Stromal cell of bone marrow (primary cell): ENCODE data around the gene CNDP2.
"Not testable (repeated sequence)": the region's sequence is repeated elsewhere in the genome, so short reads cannot be mapped to it uniquely, and the experiment has no call there.

Source experiments
- DNase-seq: peaks from one replicate; pipeline ENCODE4 v3.0.0-alpha.2; 2012; ENCODE audit warnings: low read depth

The CNDP2 gene

DNA sequence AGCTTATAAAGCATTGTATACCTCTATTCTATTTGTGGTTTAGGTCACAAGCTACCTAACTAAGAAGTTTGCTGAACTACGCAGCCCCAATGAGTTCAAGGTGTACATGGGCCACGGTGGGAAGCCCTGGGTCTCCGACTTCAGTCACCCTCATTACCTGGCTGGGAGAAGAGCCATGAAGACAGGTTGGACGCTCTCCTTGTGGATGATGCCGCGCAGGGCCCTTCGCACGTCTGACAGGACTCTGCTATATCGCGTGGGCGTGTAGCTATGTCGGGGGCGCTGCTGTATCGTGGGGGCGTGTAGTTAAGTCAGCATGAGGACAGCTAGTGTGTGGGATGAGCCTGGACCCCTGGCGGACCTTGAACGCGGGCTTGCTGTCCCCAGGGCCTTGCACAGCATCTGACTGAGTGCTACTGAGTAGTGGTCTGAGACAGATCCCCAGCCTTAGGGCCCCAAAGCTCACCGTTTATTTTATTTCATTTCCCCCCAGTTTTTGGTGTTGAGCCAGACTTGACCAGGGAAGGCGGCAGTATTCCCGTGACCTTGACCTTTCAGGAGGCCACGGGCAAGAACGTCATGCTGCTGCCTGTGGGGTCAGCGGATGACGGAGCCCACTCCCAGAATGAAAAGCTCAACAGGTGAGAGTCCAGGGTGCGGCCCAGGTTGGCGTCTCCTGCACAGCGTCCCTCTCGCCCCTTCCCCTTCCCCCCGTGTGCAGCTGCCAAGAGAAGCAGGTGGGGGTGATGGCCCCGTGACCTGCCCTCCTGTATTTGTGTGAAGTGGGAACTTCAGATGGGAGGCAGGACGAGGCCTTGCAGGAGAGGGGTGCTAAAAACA, 22.5 kb downstream of the CNDP2 start:
- no peak for DNase-seq

DNA sequence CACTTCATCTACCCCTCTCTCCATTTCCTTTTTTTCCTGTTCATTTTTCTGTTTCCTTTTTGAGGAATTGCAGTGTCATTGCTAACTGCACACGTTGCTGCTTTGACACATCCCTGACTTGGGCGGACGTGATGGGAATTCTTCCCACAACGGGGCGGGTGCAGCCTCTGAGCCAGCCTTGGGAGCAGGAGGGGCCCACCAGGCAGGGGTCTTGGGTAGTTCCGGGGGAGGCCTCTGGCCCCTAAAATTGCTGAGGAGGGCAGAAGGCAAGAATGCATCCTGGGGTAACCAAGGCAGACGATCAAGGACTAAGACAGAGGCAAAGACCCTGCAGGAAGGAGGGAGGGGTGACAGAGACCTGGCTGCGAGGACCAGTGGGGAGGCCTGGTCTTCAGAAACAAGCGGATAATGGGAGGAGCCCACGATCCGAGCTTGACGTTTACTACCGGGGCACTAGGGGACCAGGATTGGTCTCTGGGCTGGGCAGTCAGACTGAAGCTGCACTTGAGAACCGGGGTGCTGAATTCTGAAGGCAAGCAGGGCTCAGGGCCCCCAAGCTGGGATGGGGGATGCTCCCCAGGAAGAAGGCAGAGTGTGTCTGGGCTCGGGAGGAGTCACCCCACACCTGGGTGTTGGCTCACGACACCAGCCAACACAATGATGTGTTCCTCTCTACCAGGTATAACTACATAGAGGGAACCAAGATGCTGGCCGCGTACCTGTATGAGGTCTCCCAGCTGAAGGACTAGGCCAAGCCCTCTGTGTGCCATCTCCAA, 23.3 kb downstream of the CNDP2 start:
- no peak for DNase-seq

DNA sequence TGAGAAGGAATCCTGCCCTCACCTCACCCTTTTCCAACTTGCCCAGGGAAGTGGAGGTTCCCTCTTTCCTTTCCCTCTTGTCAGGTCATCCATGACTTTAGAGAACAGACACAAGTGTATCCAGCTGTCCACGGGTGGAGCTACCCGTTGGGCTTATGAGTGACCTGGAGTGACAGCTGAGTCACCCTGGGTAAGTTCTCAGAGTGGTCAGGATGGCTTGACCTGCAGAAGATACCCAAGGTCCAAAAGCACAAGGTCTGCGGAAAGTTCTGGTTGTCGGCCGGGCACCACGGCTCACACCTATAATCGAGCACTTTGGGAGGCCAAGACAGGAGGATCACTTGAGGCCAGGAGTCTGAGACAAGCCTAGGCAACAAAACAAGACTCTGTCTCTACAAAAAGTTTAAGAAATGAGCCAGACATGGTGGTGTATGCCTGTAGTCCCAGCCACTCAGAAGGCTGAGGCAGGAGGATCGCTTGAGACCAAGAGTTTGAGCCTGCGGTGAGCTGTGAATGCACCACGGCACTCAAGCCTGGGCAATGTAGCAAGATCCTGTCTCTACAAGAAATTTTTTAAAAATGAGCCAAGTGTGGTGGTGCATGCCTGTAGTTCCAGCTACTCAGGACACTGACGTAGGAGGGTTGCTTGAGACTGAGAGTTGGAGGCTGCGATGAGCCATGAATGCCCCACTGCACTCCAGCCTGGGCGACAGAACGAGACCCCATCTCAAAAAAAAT, 24.1 kb downstream of the CNDP2 start:
- no peak for DNase-seq

DNA sequence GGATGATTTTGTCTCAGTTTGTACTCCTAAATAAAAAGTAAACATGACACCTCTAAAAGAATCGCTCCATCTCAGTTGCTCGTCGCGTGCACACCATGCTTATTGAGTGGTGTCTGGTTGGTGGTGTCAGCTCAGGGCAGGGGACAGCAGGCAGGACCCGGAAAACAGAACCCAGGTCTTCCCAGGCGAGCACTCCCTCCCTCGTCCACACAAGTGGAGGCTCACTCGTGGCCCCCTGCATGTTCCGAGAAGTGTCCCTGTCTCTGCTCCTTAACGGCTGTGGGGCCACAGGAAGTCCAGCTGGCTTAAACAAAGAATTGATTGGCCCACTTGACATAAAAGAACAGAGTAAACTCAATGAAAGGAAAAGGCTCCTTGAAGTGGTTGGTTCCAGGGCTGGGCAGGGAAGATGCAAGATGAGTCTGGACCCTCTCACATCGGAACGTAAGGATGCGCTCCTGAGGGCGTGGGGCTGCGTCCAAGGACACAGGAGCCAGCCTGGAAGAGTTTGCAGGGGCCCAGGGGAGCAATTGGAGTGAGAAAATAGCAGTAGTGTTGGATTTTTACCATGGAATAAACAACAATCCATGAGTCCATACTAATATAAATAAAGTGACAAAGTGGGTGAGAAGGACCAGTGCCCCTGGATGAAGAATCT, 25.0 kb downstream of the CNDP2 start:
- DNase-seq, result no peak

DNA sequence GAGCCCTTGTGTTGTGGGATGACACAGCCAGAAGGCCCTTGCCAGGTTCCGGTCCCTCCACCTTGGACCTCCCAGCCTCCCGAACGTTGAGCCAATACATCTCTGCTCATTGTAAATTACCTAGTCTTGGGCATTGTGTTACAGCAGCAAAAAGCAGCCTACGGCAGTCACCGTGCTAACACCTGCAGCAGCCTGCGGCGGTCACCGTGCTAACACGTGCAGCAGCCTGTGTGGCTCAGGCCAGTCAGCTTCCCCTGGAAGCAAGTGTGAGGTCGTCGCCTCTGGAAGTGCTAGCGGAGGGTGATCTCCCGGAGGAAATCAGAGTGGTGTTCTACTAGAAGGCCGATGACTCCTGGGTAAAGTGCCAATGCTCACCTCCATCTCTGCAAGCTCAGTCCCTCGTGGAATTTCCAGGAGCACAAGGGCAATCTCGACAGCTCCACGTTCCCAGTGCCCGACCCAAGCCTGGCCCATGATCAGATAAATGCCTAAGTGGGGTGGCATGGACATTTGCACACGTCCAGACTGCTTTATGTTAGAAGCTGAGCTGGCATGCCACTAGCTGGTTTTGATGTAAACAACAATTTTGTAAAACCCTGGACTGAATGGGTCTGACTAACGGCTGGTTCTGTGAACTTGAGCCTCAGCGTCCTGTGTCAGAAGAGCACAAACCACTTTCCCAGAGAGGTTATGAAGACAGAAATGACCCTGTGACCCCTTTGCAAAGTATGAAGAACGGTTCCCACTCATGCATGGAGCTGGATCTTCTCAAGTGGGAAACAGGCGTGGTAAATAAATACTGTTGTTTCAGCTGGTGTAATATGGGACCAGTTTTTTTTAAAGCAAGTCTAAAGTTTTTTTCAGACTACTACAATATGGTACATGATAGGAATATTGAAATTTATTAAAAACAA, 26.7 kb downstream of the CNDP2 start:
- DNase-seq, result no peak

DNA sequence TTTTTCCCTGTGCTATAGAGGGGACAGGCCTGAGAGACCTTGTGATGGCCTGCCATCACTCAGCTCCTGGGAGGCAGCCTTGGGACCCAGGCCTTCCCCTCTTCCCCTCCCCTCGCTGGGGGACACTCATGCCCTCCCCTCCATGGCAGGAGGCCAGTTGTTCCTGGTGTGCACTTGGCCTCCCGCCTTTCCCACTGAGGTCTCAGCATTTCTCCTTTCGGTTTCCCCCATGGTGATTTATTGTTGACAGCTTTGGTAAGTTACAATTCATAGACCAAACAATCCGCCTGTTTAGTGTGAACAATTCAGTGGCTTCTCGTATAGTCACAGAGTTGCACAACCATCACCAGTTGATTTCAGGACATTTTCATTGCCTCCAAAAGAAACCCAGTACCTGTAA, 27.9 kb downstream of the CNDP2 start:
- no peak for DNase-seq

DNA sequence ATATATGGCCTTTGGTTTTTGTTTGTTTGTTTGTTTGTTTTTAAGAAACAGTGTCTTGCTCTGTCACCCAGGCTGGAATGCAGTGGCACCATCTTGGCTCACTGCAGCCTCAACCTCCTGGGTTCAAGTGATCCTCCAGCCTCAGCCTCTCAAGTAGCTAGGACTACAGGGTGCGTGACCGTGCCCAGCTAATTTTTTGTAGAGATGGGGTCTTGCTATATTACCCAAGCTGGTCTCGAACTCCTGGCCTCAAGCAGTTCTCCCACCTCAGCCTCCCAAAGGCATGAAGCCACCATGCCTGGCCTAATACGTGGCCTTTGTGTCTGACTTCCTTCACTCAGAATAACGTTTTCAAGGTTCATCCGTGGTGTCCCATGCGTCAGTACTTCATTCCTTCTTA, 28.8 kb downstream of the CNDP2 start:
- not testable (repeated sequence) for DNase-seq

DNA sequence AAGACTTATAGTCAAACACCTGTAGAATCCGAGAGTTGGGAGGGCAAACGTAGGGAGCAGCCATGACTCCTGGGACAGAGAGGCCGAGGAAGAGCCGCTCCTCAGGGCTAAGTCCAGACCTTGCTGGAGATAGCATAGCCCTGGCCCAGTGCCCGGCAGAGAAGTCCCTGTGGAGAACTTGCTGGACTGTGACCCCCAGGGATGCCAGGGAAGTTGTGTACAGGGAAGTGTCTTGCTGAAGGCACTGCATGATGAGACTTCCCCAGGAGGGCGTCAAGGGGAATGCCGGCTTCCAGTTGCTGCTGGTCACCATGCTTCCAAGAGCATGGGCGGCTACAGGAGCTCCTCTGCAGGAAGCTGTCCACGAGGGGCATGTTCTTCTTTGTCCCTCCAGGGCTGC, 29.6 kb downstream of the CNDP2 start:
- no peak for DNase-seq

DNA sequence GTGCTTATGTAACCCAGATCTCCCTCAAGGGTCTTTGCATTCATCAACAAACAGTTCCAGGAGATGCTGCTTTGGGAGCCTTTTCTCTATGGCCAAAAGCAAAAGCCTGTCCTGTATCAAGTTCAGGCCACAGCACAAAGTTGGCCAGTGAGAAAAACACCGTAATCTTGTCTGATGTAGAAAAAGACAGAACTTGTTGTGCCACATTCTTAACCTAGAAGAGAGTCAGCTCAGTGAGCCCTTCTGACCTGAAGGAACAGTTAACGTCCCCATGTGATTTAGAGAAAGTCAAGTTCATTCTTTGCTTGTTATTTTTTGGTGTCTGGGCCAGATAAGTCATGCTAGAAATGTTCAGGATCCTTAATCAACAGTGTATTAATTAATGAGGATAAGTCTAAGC, 30.3 kb downstream of the CNDP2 start:
- no peak for DNase-seq

DNA sequence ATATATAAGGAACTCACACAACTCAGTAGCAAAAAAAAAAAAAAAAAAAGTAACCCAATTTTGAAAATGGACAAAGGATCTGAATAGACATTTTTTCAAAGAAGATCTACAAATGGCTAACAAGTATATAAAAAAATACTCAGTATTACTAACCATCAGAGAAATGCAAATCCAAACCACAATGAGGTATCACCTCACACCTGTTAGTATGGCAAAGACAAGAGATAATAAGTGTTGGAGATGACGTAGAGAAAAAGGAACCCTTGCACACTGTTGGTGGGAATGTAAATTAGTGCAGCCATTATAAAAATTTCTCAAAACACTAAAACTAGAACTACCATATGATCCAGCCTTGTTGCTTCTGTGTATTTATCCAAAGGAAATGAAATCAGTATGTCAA, 32.3 kb downstream of the CNDP2 start:
- no peak for DNase-seq

DNA sequence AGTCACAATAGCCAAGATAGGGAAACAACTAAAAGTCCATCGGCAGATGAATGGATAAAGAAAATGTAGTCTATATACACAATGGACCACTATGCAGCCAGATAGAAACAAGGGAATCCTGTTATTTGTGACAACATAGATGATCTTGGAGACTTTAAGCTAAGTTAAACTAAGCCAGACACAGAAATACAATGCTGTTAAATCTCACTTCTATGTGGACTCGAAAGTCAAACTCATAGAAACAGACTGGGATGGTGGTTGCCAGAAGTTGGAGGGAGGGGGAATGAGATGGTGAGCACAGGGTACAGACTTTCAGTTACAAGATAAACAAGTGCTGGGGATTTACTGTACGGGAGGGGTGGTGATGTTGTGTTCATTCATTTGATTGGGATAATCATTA, 32.8 kb downstream of the CNDP2 start:
- no peak for DNase-seq

DNA sequence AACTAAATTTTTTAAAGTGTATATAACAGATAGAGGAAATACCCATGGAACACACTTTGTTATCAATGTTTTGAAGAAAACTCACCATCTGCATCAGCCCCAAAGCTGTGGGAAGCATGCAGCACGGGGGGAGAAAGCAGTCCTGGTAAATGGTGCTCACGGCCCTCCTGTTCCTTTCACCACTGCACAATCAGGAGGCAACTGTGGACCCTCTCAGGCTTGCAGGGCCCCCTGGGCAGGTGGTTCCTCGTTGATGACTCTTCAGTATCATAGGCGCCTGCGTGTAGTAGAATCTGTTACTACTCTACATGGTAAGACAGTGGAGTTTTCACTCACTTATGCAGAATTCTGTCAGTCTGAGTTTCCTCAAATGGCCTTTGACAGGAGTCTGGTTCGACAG, 33.2 kb downstream of the CNDP2 start:
- DNase-seq, result no peak

DNA sequence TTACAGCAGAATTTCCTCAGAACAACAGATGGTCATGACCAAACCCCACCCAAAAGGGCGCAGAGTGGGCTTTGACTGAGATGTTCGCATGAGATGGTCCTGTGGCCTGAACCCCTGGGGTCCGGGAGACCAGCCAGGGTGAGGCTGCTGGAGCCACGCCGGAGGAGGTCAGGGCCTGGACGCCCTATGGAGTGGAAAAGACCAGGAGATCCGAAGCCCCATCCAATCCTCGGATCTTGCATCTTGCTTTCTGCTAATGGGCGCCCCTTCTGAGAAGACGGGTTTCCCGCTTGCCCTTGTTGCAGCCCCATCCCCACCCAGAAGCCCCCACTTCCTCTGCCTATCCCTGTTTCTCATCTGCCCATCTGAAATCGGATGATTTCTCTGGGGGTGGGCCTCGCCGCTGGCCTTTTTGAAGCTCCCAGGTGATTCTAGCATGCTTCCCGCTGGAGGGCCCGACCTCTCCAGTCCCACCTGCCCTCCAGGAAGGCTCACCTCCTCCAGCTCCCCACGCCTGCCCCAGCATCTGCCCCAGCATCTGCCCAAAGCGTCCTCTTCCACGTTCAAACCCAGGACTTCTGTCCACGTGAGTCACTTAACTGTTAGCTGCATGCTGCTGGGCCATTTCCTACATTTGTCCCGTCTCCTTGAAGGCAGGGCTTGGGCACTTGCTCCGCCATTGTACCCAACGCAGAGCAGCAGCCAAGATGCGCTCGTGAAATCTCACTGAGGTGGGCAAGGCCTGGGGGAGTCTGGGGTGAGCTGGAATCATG, 33.8 kb downstream of the CNDP2 start:
- DNase-seq, result no peak

DNA sequence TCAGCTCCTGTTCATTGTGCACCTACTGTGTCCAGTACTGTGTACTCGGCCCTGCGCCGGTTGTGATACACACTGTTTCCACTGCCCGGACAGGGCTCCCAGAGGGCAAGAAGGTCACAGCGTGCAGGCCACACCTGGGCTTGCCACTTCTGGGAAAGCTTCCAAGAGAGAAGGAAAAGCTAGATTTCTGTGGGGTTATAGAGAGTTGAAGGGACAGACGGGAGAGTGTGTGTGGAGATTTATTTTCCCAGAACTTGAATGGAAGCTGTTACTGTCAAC, 34.4 kb downstream of the CNDP2 start:
- DNase-seq, result no peak

DNA sequence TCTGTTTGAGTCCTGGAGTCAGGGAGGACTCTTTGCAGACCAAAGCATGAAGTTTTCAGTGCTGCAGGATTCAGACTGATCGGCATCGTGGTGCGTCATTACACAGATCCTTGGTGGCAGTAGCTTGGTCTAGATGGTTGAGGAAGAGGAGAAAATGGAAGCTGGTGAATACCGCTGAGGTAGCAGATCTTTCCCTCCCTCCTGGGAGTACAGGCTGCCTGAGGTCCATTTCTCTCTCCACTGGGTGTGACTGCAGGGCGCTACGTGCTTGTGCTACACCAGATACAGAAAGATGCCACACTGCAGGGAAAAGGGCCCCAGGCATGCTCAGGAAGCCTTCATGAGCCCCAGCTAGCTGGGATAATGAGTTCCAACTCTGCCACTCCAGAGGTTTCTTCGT, 34.9 kb downstream of the CNDP2 start:
- DNase-seq, result no peak

DNA sequence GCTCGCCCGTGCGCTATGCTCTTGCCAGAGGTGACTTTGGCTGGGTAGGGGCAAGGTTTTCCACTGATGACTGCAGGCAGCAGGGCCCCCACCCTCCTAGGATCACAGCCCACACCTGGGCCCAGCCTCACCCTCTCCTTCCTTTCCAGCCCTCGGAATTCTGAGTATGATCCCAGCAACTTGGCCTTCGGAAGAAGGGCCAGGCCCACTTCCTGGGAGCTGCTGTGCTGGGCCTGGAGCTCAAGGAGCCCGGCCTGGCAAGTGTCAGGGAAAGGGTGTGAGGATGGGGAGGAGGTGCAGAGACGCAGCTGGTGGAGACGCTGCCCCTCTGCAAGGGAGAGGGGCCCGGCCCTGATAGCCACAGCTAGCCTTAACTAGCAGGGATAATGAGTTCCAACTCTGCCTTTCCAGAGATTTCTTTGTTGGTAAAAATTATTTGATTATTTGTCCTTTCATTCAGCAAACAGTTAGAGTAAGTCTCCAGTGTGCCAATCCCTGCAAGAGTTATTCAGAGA, 36.4 kb downstream of the CNDP2 start:
- no peak for DNase-seq

DNA sequence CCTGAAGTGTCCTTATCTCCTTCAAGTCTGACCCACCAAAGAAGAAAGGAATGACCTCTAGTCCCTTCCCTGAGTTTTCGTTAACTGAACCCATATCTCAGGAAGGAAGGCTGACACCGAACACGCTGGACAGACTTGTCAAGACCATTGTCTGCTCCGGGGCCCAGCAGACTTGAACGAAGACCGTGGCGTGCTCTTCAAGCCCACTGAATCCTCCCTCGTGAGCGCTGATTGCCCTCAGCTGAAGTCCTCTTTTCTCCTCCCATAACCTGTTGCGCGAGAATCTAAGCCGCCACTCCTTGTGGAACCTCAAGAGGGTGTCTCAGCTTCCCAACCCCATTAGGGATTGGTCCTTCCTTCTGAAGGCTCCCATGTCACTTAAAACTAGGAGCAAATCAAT, 37.5 kb downstream of the CNDP2 start:
- DNase-seq, result no peak

DNA sequence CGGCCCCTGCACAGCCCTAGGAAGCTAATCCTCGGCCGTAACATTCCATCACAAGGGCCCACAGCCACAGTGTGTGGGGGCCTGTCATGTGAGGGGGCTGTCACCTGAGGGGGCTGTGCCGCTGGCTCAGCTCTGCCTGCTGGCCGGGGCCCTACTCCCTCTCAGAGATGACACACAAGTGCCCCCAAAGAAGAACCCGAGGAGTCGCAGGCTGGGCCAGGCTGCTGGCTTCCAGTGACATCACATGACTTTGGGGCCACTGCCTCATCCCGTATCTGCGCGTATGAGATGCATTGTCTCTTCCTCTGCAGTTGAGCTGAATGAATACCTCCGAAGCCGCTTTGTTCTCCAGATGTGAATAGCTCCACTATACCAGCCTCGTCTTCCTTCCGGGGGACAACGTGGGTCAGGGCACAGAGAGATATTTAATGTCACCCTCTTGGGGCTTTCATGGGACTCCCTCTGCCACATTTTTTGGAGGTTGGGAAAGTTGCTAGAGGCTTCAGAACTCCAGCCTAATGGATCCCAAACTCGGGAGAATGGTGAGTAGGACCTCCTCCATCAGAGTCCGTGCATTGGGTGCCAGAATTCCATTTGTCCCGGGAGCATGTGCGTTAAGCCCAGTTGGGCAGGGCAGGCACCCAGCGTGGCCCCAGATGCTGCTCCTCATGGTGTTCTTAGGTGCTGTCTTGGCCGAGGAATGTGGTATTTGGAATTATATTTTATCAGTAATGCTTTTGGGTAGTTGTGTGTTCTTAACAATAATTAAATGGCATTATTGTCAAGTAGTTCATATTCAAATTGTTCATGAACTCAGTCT, 38.2 kb downstream of the CNDP2 start, which contains the start of gene CNDP1:
TSS of gene CNDP1 (plus strand) at position 351 of the 820 bp plus-strand sequence. CDS start at position 519, 168 bp downstream.
- no peak for DNase-seq

DNA sequence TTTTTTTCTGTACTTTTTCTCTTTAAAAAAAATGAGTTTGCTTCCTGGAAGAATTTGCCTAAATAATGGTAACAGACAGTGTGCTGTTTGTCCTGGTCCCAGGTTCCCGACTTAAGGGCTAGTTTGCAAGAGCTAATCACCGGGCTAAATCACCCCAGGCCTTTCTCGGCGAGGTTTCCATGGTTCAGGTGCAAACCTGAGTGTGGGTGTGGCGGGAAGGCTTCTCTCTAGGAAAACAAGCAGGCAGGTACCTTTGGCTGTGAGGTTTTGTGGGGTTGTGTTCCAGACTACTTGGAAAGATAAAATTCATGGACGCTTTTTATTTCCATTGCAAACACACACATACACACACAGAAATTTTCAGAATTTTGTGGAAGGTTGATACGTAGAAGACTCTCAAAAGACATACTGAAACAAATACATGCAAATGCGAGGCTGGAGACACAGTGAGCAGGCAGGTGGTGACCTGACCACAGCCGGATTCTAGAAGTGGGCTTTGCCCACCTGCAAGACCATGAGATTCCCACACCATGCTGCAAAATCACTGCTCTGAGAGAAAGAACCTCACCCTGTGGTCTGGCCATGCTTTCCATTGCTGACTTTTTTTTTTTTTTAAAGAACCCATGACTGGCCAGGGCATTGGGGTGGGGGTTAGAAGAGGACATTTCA, 39.0 kb downstream of the CNDP2 start:
- no peak for DNase-seq
